Measurements from ENCODE around the gene SLC66A3. TPM values are rescaled to one million over a fixed set of nuclear protein-coding genes. Genes with fewer than 3 reads are reported as not detected.

The SLC66A3 gene
- total RNA-seq, 2 donors from 2014 or later: 53.6 to 124 TPM

- Histone ChIP-seq H3K27me3 (replicated peaks; ENCODE audit: insufficient read depth) (no peaks in the 10 kb centered on the region), H3K9me3 (no peaks in the 10 kb centered on the region), H3K36me3 (peaks cover 4% of the 10 kb centered on the region), H3K4me3 (no peak overlapping the region), H3K27ac (no peak overlapping the region), H3K4me1 (ENCODE audit: control insufficient read depth in 1 of 2, low read depth in 2 of 2) (no peaks in the 10 kb centered on the region)
- ATAC-seq (ENCODE audit: insufficient number of reproducible peaks, low FRiP score, low read depth): no peak
- no peak for DNase-seq (ENCODE audit: low spot score)
- TF ChIP-seq, protein P1, sequence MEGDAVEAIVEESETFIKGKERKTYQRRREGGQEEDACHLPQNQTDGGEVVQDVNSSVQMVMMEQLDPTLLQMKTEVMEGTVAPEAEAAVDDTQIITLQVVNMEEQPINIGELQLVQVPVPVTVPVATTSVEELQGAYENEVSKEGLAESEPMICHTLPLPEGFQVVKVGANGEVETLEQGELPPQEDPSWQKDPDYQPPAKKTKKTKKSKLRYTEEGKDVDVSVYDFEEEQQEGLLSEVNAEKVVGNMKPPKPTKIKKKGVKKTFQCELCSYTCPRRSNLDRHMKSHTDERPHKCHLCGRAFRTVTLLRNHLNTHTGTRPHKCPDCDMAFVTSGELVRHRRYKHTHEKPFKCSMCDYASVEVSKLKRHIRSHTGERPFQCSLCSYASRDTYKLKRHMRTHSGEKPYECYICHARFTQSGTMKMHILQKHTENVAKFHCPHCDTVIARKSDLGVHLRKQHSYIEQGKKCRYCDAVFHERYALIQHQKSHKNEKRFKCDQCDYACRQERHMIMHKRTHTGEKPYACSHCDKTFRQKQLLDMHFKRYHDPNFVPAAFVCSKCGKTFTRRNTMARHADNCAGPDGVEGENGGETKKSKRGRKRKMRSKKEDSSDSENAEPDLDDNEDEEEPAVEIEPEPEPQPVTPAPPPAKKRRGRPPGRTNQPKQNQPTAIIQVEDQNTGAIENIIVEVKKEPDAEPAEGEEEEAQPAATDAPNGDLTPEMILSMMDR (IDR thresholded peaks at IDR 0.05): no peak
Measured at GRCh38 chr2:11186145-11186544, 30.9 kb downstream of the SLC66A3 start.

DNA sequence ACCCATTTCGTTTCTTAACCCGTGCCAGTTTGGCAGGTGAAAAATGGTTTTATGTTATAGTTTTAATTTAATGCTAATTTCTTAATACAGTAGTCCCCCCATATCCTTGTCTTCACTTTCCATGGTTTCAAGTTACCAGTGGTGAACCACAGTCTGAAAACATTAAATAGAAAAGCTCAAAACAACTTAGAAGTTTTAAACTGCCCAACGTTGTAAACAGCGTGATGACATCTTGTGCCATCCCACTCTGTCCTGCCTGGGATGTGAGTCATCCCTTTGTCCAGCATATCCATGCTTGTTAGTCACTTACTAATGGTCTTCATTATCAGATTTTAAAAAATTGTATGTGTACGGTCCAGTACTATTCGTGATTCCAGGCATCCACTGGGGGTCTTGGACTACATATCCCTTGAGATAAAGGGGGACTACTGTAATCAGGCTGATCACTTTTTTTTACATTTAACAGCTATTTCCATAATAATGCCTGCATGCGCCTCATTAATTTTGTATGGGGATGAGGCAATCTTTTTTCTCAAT is 31.9 kb downstream of the SLC66A3 start:
- DNase-seq (ENCODE audit: low spot score): no peak
- TF ChIP-seq, protein P1 (IDR thresholded peaks at IDR 0.05): no peak
- no peak for ATAC-seq (ENCODE audit: insufficient number of reproducible peaks, low FRiP score, low read depth)
- Histone ChIP-seq H3K27ac (no peak overlapping the region), H3K9me3 (no peaks in the 10 kb centered on the region), H3K4me3 (no peak overlapping the region), H3K36me3 (peaks cover 8% of the 10 kb centered on the region), H3K27me3 (replicated peaks; ENCODE audit: insufficient read depth) (no peaks in the 10 kb centered on the region), H3K4me1 (ENCODE audit: control insufficient read depth in 1 of 2, low read depth in 2 of 2) (no peaks in the 10 kb centered on the region)

- no peak for ATAC-seq (ENCODE audit: insufficient number of reproducible peaks, low FRiP score, low read depth)
- peaks cover 8% of the 10 kb centered on the region for H3K36me3 ChIP-seq
- no peaks in the 10 kb centered on the region for H3K27me3 ChIP-seq (replicated peaks; ENCODE audit: insufficient read depth)
- no peak overlapping the region for H3K4me3 ChIP-seq
- H3K4me1 ChIP-seq (ENCODE audit: control insufficient read depth in 1 of 2, low read depth in 2 of 2): no peaks in the 10 kb centered on the region
- H3K9me3 ChIP-seq: no peaks in the 10 kb centered on the region
- TF ChIP-seq, protein P1 (IDR thresholded peaks at IDR 0.05): no peak
- H3K27ac ChIP-seq: no peak overlapping the region
- DNase-seq (ENCODE audit: low spot score): no peak
Measured at GRCh38 chr2:11187731-11188130, 32.5 kb downstream of the SLC66A3 start.

GRCh38 chr2:11196246-11196645 is 41.0 kb downstream of the SLC66A3 start:
- Histone ChIP-seq H3K4me1 (ENCODE audit: control insufficient read depth in 1 of 2, low read depth in 2 of 2) (no peaks in the 10 kb centered on the region), H3K9me3 (no peaks in the 10 kb centered on the region), H3K27ac (no peak overlapping the region), H3K4me3 (no peak overlapping the region), H3K27me3 (replicated peaks; ENCODE audit: insufficient read depth) (no peaks in the 10 kb centered on the region), H3K36me3 (peaks cover 27% of the 10 kb centered on the region)
- TF ChIP-seq, protein P1 (IDR thresholded peaks at IDR 0.05): no peak
- DNase-seq (ENCODE audit: low spot score) (no peak), ATAC-seq (ENCODE audit: insufficient number of reproducible peaks, low FRiP score, low read depth) (no peak)

GRCh38 chr2:11200651-11201050 is 45.4 kb downstream of the SLC66A3 start:
- H3K4me1 ChIP-seq (ENCODE audit: control insufficient read depth in 1 of 2, low read depth in 2 of 2): peaks cover 0 to 3% of the 10 kb centered on the region in 2 donors
- no peaks in the 10 kb centered on the region for H3K9me3 ChIP-seq
- no peak overlapping the region for H3K27ac ChIP-seq
- DNase-seq (ENCODE audit: low spot score): no peak
- no peak for ATAC-seq (ENCODE audit: insufficient number of reproducible peaks, low FRiP score, low read depth)
- H3K36me3 ChIP-seq: peaks cover 22% of the 10 kb centered on the region
- TF ChIP-seq, protein P1 (IDR thresholded peaks at IDR 0.05): no peak
- H3K4me3 ChIP-seq: no peak overlapping the region
- H3K27me3 ChIP-seq (replicated peaks; ENCODE audit: insufficient read depth): no peaks in the 10 kb centered on the region

Data from thoracic aorta (tissue), 2 donors.